ENCODE data around the gene PDE4D.

The PDE4D gene

GRCh38 chr5:59810041-59810440 is 83.5 kb downstream of the PDE4D start:
- TF ChIP-seq CTCF (IDR thresholded peaks at IDR 0.05) (peak; percentile 86), ZFX (IDR thresholded peaks at IDR 0.05; ENCODE audit: borderline replicate concordance) (no peak)
- H3K27ac ChIP-seq, result peak overlapping the region; percentile 78

- no peak for TF ChIP-seq ZFX (IDR thresholded peaks at IDR 0.05; ENCODE audit: borderline replicate concordance)
- no peak for TF ChIP-seq CTCF (IDR thresholded peaks at IDR 0.05)
- H3K27ac ChIP-seq, result no peak overlapping the region
Observed at GRCh38 chr5:59807806-59808205, 85.7 kb downstream of the PDE4D start.

GRCh38 chr5:59800347-59800893 is 93.1 kb downstream of the PDE4D start:
- H3K27ac ChIP-seq, result peak overlapping the region; percentile 67
- peak; percentile 47 for TF ChIP-seq CTCF (IDR thresholded peaks at IDR 0.05)
- no peak for TF ChIP-seq ZFX (IDR thresholded peaks at IDR 0.05; ENCODE audit: borderline replicate concordance)

GRCh38 chr5:59799668-59800346 is 93.7 kb downstream of the PDE4D start:
- H3K27ac ChIP-seq, result peak overlapping the region; percentile 67

GRCh38 chr5:59798862-59799667 is 94.5 kb downstream of the PDE4D start:
- TF ChIP-seq CTCF (IDR thresholded peaks at IDR 0.05), result no peak
- TF ChIP-seq ZFX (IDR thresholded peaks at IDR 0.05; ENCODE audit: borderline replicate concordance), result no peak
- peak overlapping the region; percentile 67 for H3K27ac ChIP-seq

More at GRCh38 chr5:59799668-59800346, 93.7 kb downstream of the PDE4D start:
- peak; percentile 76 for TF ChIP-seq CTCF (IDR thresholded peaks at IDR 0.05)
- TF ChIP-seq ZFX (IDR thresholded peaks at IDR 0.05; ENCODE audit: borderline replicate concordance), result no peak

GRCh38 chr5:59795141-59795540 is 98.4 kb downstream of the PDE4D start:
- TF ChIP-seq ZFX (IDR thresholded peaks at IDR 0.05; ENCODE audit: borderline replicate concordance) (no peak), CTCF (IDR thresholded peaks at IDR 0.05) (no peak)

More at GRCh38 chr5:59795141-59795540, 98.4 kb downstream of the PDE4D start:
- H3K27ac ChIP-seq, result no peak overlapping the region

All from 22Rv1 (cell line).